HG02938 (cell line): Measurements from ENCODE around the gene MPZL3.
"Not testable (repeated sequence)": the region's sequence is repeated elsewhere in the genome, so short reads cannot be mapped to it uniquely, and the experiment has no call there.

Experiments used
- ATAC-seq: cut with Tn5 transposase; IDR thresholded peaks from one replicate; pipeline ENCODE4 v1.9.1; 2021; ENCODE audit warnings: mild to moderate bottlenecking, moderate library complexity; ENCODE audit not compliant: unreplicated experiment

MPZL3 gene

GRCh38 chr11:118213781-118214180 lies 38.4 kb downstream of the MPZL3 start:
- no peak for ATAC-seq

DNA sequence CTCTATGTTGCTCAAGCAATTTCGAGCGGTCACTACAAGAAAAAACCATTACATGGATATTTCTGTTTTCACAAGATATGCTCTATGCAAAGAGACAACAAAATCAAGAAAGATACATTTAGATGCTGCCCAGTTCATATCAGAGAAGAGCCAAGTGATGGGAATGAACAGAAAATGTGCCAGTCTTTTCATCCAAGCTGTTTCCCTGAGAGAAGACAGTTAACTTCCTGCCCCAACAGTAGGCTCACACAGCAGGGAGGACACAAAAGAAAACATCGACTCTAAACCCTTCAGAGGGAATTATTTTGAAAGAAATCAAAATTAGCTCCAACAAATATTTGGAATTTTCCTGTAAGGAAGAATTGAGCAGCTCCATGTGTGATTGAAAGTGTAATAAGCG lies 39.0 kb downstream of the MPZL3 start:
- no peak for ATAC-seq

GRCh38 chr11:118212781-118213191 lies 39.4 kb downstream of the MPZL3 start:
- no peak for ATAC-seq

DNA sequence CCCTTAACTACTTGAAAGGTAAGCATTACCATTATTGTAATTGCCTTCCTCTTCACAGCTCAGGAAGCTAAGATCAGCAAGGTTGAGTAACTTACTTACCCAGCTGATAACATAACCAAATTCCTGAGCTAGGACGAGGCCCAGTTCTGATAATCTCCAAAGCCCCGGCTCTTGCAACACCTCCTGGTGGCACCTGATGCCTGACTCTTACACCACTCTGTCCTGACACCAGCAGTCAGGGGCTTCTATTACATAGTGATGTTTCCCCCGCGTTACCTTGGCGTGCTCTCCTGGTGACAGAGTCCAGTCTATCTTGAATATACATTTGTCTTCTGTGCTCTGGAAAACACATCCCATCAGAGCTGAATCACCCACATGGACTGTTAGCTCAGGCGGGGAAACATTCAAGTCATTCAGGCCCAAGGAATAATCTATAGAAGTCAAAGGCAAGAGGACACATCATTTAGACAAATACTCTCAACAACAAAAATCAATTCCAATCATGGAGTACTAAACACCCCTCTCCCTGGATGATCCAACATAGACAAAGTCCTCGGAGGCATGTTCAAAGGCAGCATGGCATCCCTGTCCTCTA lies 39.9 kb downstream of the MPZL3 start:
- ATAC-seq, result no peak

DNA sequence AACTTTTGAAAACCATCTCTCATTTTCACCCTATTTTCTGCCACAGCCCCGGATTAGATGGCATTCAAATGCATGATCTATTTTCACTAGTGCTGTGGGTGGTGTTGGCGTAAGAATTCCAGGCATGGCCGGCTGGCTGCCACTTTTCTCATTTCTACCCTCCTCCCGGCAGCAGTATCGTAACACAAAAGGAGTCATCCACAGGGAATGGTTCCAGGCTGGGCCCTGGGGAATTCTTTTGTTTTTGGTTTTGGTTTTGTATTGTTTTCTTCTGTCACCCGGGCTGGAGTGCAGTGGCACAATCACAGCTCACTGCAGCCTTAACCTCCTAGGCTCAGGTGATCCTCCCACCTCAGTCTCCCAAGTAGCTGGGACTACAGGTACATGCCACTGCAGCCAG lies 41.2 kb downstream of the MPZL3 start:
- no peak for ATAC-seq

- ATAC-seq, result no peak
These were observed 41.8 kb downstream of the MPZL3 start for GRCh38 chr11:118210323-118210722.

GRCh38 chr11:118209033-118209432 lies 43.1 kb downstream of the MPZL3 start:
- ATAC-seq, result no peak

DNA sequence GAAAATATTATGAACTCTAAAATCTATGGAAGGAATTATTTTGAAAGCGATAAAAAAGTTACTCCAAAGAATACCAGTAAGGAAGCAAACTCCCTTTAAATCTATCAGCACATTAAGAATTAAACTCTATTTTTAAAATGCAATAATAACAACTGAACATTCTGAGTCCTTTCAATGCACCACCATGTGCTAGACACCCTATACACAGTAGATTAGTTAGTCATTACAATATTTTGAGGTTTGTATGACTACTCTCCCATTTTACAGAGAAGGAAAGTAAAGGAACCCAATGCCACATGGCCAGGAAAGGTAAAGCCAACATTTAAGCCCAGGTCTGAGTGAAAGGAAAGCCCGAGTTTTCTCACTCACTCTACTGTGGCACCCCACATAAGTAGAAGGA lies 45.1 kb downstream of the MPZL3 start:
- no peak for ATAC-seq

- ATAC-seq, result no peak
These were observed 45.7 kb downstream of the MPZL3 start for GRCh38 chr11:118206391-118207031.

GRCh38 chr11:118205606-118206378 lies 46.4 kb downstream of the MPZL3 start:
- ATAC-seq, result no peak

- ATAC-seq, result peak; percentile 43
These were observed 49.4 kb downstream of the MPZL3 start for GRCh38 chr11:118202599-118203422.

DNA sequence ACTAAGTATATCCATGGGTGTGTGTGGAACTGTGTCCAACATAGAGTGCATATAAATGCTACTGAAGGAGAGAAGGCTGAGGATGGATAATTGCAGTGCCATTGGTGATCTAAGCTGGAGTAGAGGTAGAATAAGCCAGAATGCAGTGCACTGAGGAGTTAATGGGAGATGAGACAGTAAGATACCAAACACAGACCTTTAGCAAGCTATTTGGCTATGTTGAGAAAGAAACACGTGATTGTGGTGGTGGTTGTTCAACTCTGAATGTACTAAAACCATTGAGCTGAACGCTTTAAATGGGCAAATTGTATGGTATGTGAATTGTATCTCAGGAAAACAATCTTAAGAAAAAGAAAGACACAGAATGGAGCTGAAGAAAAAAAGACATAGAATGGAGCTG lies 50.2 kb downstream of the MPZL3 start:
- ATAC-seq, result no peak

GRCh38 chr11:118200901-118201680 lies 51.1 kb downstream of the MPZL3 start:
- ATAC-seq, result no peak

GRCh38 chr11:118200497-118200896 lies 51.7 kb downstream of the MPZL3 start:
- no peak for ATAC-seq

DNA sequence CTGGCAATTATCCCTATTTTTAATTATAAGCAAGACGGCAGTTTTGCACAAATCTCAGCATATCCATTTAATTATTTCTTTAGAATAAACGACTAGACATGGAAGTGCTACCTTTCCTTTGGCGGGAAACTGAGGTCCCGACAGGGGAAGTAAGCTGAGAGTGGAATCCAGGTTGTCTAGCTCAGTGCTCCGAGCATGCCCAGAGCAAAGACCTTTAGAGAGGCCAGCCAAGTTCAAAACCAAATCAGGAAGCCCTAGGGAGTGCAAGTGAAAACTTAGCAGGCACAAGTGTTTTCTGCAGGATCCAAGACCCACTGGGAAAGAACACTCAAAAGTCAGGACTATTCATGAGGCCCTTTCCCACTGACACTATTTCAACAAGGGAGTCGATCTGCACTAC lies 53.0 kb downstream of the MPZL3 start:
- no peak for ATAC-seq

- ATAC-seq, result no peak
These were observed 53.8 kb downstream of the MPZL3 start for GRCh38 chr11:118198370-118198769.

- no peak for ATAC-seq
These were observed 57.1 kb downstream of the MPZL3 start for GRCh38 chr11:118194835-118195627.

DNA sequence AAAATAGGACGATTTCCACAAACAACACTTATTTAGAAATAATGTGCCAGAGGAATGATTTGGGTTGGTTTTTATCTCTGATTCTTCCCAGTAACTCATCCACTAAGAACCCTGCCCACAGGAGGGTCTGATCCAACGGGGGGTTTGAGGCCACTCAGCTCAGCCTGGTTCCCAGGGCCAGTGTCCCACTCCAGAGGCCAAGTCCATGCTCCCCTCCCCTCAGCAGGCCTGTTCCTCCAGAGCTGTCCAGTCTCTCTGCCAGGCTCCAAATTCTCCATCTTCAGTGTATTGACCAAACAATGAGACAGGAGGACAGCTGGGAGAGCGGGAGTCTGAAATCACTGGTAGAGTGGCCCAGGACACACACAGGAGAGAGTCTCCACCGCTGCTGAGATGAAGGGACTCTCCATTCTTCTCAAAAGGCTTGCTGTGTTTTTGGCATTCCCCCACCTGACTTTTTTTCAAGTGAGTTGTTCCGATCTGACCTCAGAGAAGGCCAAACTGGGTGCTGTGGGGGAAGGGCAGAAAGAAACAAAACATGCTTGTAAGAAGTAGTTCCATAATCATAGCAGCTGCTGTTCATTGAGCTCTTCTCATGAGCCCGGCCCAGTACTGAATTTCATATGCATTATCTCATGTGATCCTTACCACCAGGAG lies 58.1 kb downstream of the MPZL3 start:
- ATAC-seq, result no peak

DNA sequence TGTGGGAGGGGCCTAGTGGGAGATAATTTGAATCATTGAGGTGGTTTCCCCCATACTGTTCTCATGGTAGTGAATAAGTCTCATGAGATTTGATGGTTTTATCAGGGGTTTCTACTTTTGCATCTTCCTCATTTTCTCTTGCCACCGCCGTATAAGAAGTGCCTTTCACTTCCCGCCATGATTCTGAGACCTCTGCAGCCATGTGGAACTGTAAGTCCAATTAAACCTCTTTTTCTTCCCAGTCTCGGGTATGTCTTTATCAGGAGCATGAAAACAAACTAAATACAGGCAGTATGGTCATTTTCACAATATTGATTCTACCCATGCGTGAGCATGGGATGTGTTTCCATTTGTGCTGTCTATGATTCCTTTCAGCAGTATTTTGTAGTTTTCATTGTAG lies 59.3 kb downstream of the MPZL3 start:
- not testable (repeated sequence) for ATAC-seq
